Endothelial cell of umbilical vein (primary cell): Measurements from ENCODE around the gene SMIM14. TPM values are rescaled to one million over a fixed set of nuclear protein-coding genes. Genes with fewer than 3 reads are reported as not detected.
"Not testable (repeated sequence)": the region's sequence is repeated elsewhere in the genome, so short reads cannot be mapped to it uniquely, and the experiment has no call there.

Experiments used
- BruUV-seq: library from RNA; stranded (reverse); fragments of 400-500 nt; replicated peaks from 2 replicates; lab custom pipeline; 2021; lab: Mats Ljungman, UMichigan
- CTCF ChIA-PET: fragments of 300-600, 350-600 bp; sonication (Branson Sonifier 250); formaldehyde crosslinking; loops from one replicate; lab custom pipeline; 2021; ENCODE audit warnings: antibody characterized with exemption, inconsistent platforms; lab: Charles Lee
- POLR2A ChIA-PET: fragments of 300-600, 350-600 bp; sonication (Branson Sonifier 250); formaldehyde crosslinking; loops from one replicate; lab custom pipeline; 2021; ENCODE audit warnings: antibody characterized with exemption, inconsistent platforms; lab: Charles Lee
- DNase-seq: peaks from one replicate; pipeline ENCODE4 v3.0.0-alpha.2; 2011; ENCODE audit warnings: low read depth, low spot score
- FAIRE-seq: peaks from 2 replicates; lab custom pipeline; 2011; peaks lifted over from hg19 to GRCh38; lab: Jason Lieb, UNC
- H2AFZ ChIP-seq: 2 replicates; pipeline ENCODE4 v1.6.0; 2012; ENCODE audit warnings: low read depth, low read length, control low read depth, inconsistent platforms
- H3K27ac ChIP-seq: 2 replicates; pipeline ENCODE4 v1.5.1; 2011; ENCODE audit warnings: low read depth, mild to moderate bottlenecking, control low read depth, low read length, moderate library complexity; ENCODE audit not compliant: insufficient read depth
- H3K27me3 ChIP-seq, 2 experiments: 2 replicates each; pipeline versions ENCODE4 v1.6.0 to v1.6.1; 2011; ENCODE audit warnings: low read length in 2 of 2, mixed read lengths in 1 of 2; ENCODE audit not compliant: control insufficient read depth in 2 of 2, insufficient read depth in 2 of 2
- H3K36me3 ChIP-seq, 2 experiments: 2 replicates in 1 of 2; 3 replicates in 1 of 2; pipeline ENCODE4 v1.5.1; 2011; ENCODE audit warnings: low read length in 2 of 2, mild to moderate bottlenecking in 1 of 2, moderate library complexity in 1 of 2; ENCODE audit not compliant: control insufficient read depth in 2 of 2, insufficient read depth in 2 of 2; ENCODE audit errors: extremely low read depth in 1 of 2
- H3K4me1 ChIP-seq: 3 replicates; pipeline ENCODE4 v1.5.1; 2011; ENCODE audit warnings: mild to moderate bottlenecking, low read length; ENCODE audit not compliant: control insufficient read depth, insufficient read depth; ENCODE audit errors: extremely low read depth
- H3K4me2 ChIP-seq: 2 replicates; pipeline ENCODE4 v1.6.1; 2011; ENCODE audit warnings: low read length, control low read depth, mixed read lengths; ENCODE audit not compliant: insufficient read depth
- H3K4me3 ChIP-seq, 3 experiments: fragments of 200-600 bp in 1 of 3; sonication (generic), shearing (Covaris generic) in 1 of 3; replicated peaks in 1 of 3; 2 replicates each; pipeline ENCODE4 v1.5.1; 2011 to 2016; ENCODE audit warnings: control low read depth in 3 of 3, low read length in 3 of 3, mild to moderate bottlenecking in 2 of 3, inconsistent platforms in 1 of 3, low read depth in 1 of 3, moderate library complexity in 1 of 3; ENCODE audit not compliant: insufficient read depth in 1 of 3
- H3K79me2 ChIP-seq: 2 replicates; pipeline ENCODE4 v1.6.0; 2012; ENCODE audit warnings: low read length, inconsistent platforms; ENCODE audit not compliant: control insufficient read depth, insufficient read depth
- H3K9ac ChIP-seq: replicated peaks from 2 replicates; pipeline ENCODE3; 2011; ENCODE audit warnings: low read length, control low read depth; ENCODE audit not compliant: insufficient read depth; ENCODE audit errors: extremely low read depth
- H3K9me1 ChIP-seq: replicated peaks from 3 replicates; pipeline ENCODE4 v1.6.0; 2011; ENCODE audit warnings: mild to moderate bottlenecking, low read length; ENCODE audit not compliant: control insufficient read depth, insufficient read depth; ENCODE audit errors: extremely low read depth
- H3K9me3 ChIP-seq: replicated peaks from 2 replicates; pipeline ENCODE4 v1.5.1; 2012; ENCODE audit warnings: low read length, inconsistent platforms; ENCODE audit not compliant: control insufficient read depth, insufficient read depth
- H4K20me1 ChIP-seq: replicated peaks from 2 replicates; pipeline ENCODE3; 2011; ENCODE audit warnings: mild to moderate bottlenecking, low read length; ENCODE audit not compliant: control insufficient read depth, insufficient read depth; ENCODE audit errors: extremely low read depth
- EZH2 ChIP-seq: IDR thresholded peaks from 2 replicates; pipeline ENCODE4 v1.6.1; 2012; ENCODE audit warnings: borderline replicate concordance, low read depth, mild to moderate bottlenecking, moderate library complexity, low read length, inconsistent platforms; ENCODE audit not compliant: severe bottlenecking
- FOS ChIP-seq: IDR thresholded peaks from 2 replicates; pipeline ENCODE4 v1.6.1; 2011; ENCODE audit warnings: mild to moderate bottlenecking, low read length, moderate library complexity, borderline replicate concordance; ENCODE audit not compliant: insufficient read depth
- GATA2 ChIP-seq: IDR thresholded peaks from 2 replicates; pipeline ENCODE4 v1.7.0; 2011; ENCODE audit warnings: low read depth, mild to moderate bottlenecking, moderate library complexity, mixed read lengths, low read length; ENCODE audit not compliant: insufficient read length, insufficient read depth
- JUN ChIP-seq: IDR thresholded peaks from 2 replicates; pipeline ENCODE4 v1.6.1; 2011; ENCODE audit warnings: borderline replicate concordance, low read depth; ENCODE audit not compliant: insufficient read length, insufficient read depth
- MYC ChIP-seq: IDR thresholded peaks from one replicate; pipeline ENCODE4 v1.6.1; 2011; ENCODE audit warnings: mild to moderate bottlenecking, low read depth, low read length
- POLR2A ChIP-seq: IDR thresholded peaks from 2 replicates; pipeline ENCODE4 v1.6.1; 2012; ENCODE audit warnings: low read depth, mild to moderate bottlenecking, control low read depth, low read length
- POLR2AphosphoS5 ChIP-seq: IDR thresholded peaks from 2 replicates; pipeline ENCODE4 v1.6.1; 2012; ENCODE audit warnings: low read depth, mild to moderate bottlenecking, control low read depth, low read length, moderate library complexity; ENCODE audit not compliant: insufficient read depth
- dilution Hi-C: fragments of 300-500 bp; cut with MboI; formaldehyde crosslinking; loops from one replicate; pipeline ENCODE4 v1.15.0; 2019; ENCODE audit warnings: low sequenced_read_pairs; ENCODE audit not compliant: extremely low pct_ligation_motif_present
- intact Hi-C: fragments of 100-400 bp; cut with micrococcal nuclease; formaldehyde crosslinking; loops from one replicate; pipeline ENCODE4 v1.10.0; 2022
- polyA plus RNA-seq, 4 experiments: library from polyadenylated mRNA; depleted of rRNA in 3 of 4; stranded (reverse) in 3 of 4; unstranded in 1 of 4; fragments of >200 nt; gene quantifications; 2 replicates each; pipeline versions ENCODE4 v1.2.1 to v1.2.3, GENCODE V29; 2011 to 2012; ENCODE audit warnings: missing spikeins in 1 of 4
- total RNA-seq: library from RNA; stranded (reverse); gene quantifications from 2 replicates; pipeline ENCODE4 v1.2.3, GENCODE V29; 2021
- TF ChIP-seq, protein P1 (sequence below), 2 donors: IDR thresholded peaks; 1 replicate in 1 of 2; 2 replicates in 1 of 2; pipeline ENCODE4 v1.5.1; 2011; ENCODE audit warnings: low read length in 2 of 2, mild to moderate bottlenecking in 2 of 2, moderate library complexity in 2 of 2, control low read depth in 1 of 2, inconsistent platforms in 1 of 2, low read depth in 1 of 2; ENCODE audit not compliant: insufficient read depth in 1 of 2; ENCODE audit errors: extremely low read depth in 1 of 2
- TF ChIP-seq, protein P2 (sequence below): IDR thresholded peaks from 2 replicates; pipeline ENCODE4 v1.6.1; 2011; ENCODE audit not compliant: insufficient read depth, insufficient read length

SMIM14 gene
- total and polyA plus RNA-seq, 2 donors (not counting 3 experiments of a cell fraction or from before 2014, with no cell fraction given) = 12.3 to 15.4 TPM

DNA sequence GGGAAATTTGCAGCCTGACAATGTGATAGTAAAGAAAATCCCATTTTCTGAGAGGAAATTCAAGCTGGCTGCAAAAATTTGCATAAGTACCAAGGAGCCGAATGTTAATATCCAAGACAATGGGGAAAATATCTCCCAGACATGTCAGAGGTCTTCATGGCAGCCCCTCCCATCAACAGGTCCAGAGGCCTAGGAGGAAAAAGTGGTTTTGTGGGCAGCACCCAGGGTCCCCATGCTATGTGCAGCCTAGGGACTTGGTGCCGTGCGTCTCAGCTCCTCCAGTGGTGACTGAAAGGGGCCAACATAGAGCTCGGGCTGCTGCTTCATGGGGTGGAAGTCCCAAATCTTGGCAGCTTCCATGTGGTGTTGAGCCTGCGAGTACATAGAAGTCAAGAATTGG is 105.1 kb downstream of the SMIM14 start:
- POLR2A ChIA-PET = no interaction called here
- dilution Hi-C loops = no loop called here
- no peak overlapping the region for H3K4me2 ChIP-seq

DNA sequence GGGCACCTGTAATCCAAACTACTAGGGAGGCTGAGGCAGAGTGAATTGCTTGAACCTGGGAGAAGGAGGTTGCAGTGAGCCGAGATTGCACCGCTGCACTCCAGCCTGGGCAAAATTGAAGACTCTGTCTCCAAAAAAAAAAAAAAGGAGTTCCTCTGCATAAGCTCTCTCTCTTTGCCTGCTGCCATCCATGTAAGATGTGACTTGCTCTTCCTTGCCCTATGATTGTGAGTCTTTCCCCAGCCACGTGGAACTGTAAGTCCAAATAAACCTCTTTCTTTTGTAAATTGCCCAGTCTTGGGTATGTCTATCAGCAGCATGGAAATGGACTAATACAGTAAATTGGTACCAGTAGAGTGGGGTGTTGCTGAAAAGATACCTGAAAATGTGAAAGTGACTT is 106.4 kb downstream of the SMIM14 start:
- FAIRE-seq, H3K27me3 ChIP-seq, dilution Hi-C loops: not testable (repeated sequence)

More for the DNA sequence above, 105.1 kb downstream of the SMIM14 start:
- FAIRE-seq (no peak), DNase-seq (no peak)
- Histone ChIP-seq H2AFZ (no peak overlapping the region), H3K36me3 (no peaks in the 10 kb centered on the region), H3K27me3 (no peaks in the 10 kb centered on the region), H3K4me3 (no peak overlapping the region), H3K27ac (no peak overlapping the region), H3K9me3 (no peaks in the 10 kb centered on the region), H3K79me2 (no peaks in the 10 kb centered on the region), H3K9ac (no peak overlapping the region), H3K4me1 (peaks cover under 1% of the 10 kb centered on the region), H3K9me1 (no peaks in the 10 kb centered on the region), H4K20me1 (no peaks in the 10 kb centered on the region)
- intact Hi-C loops = no loop called here
- no peak for TF ChIP-seq MYC
- TF ChIP-seq POLR2A = no peak
- TF ChIP-seq JUN = no peak
- TF ChIP-seq, protein P1, sequence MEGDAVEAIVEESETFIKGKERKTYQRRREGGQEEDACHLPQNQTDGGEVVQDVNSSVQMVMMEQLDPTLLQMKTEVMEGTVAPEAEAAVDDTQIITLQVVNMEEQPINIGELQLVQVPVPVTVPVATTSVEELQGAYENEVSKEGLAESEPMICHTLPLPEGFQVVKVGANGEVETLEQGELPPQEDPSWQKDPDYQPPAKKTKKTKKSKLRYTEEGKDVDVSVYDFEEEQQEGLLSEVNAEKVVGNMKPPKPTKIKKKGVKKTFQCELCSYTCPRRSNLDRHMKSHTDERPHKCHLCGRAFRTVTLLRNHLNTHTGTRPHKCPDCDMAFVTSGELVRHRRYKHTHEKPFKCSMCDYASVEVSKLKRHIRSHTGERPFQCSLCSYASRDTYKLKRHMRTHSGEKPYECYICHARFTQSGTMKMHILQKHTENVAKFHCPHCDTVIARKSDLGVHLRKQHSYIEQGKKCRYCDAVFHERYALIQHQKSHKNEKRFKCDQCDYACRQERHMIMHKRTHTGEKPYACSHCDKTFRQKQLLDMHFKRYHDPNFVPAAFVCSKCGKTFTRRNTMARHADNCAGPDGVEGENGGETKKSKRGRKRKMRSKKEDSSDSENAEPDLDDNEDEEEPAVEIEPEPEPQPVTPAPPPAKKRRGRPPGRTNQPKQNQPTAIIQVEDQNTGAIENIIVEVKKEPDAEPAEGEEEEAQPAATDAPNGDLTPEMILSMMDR (IDR thresholded peaks at IDR 0.05; ENCODE audit: extremely low read depth in 1 of 2, insufficient read depth in 1 of 2, low read depth in 1 of 2, low read length in 2 of 2) = no peak
- TF ChIP-seq EZH2 = no peak
- TF ChIP-seq, protein P2, sequence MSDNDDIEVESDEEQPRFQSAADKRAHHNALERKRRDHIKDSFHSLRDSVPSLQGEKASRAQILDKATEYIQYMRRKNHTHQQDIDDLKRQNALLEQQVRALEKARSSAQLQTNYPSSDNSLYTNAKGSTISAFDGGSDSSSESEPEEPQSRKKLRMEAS = no peak
- no peak for TF ChIP-seq GATA2
- TF ChIP-seq FOS = no peak
- no peak for TF ChIP-seq POLR2AphosphoS5
- CTCF ChIA-PET = no interaction called here
- BruUV-seq = no TSS peak

More for the DNA sequence above, 106.4 kb downstream of the SMIM14 start:
- CTCF ChIA-PET, H3K27ac ChIP-seq, H4K20me1 ChIP-seq, H3K9me1 ChIP-seq, DNase-seq, BruUV-seq, H3K9ac ChIP-seq, H3K9me3 ChIP-seq, H3K4me2 ChIP-seq, H3K79me2 ChIP-seq, H3K4me3 ChIP-seq, H2AFZ ChIP-seq, H3K4me1 ChIP-seq, H3K36me3 ChIP-seq, POLR2A ChIA-PET, intact Hi-C loops: not testable (repeated sequence)
